B cell (primary cell): ENCODE measurements around the gene OSR1. TPM values are rescaled to one million over a fixed set of nuclear protein-coding genes. Genes with fewer than 3 reads are reported as not detected.

ENCODE experiments used
- ATAC-seq: fragments of 200-7000 bp; cut with Tn5 transposase; one replicate; pipeline ENCODE4 v1.10.0; 2021; ENCODE audit warnings: low read depth, mild to moderate bottlenecking, moderate number of reproducible peaks, moderate library complexity
- CTCF ChIA-PET: fragments of 350-600 bp; sonication (Branson Sonifier 250); formaldehyde crosslinking; loops from one replicate; lab custom pipeline; 2021; ENCODE audit warnings: antibody characterized with exemption, inconsistent platforms; lab: Charles Lee
- POLR2A ChIA-PET: fragments of 350-600 bp; sonication (Branson Sonifier 250); formaldehyde crosslinking; loops from one replicate; lab custom pipeline; 2021; ENCODE audit warnings: antibody characterized with exemption; lab: Charles Lee
- DNase-seq: peaks from one replicate; pipeline ENCODE4 v3.0.0; 2013
- H2AFZ ChIP-seq: 2 replicates; pipeline ENCODE4 v1.6.1; 2012; ENCODE audit warnings: mild to moderate bottlenecking, low read depth, low read length; ENCODE audit not compliant: insufficient read depth, poor library complexity, severe bottlenecking
- H3K27ac ChIP-seq, 2 donors: 1 replicate in 1 of 2; 2 replicates in 1 of 2; pipeline ENCODE4 v1.5.1; 2012 to 2013; ENCODE audit warnings: low read length in 2 of 2, mild to moderate bottlenecking in 2 of 2, moderate library complexity in 1 of 2
- H3K27me3 ChIP-seq, 4 experiments: fragments of 200-600 bp in 1 of 4; sonication (generic) in 1 of 4; replicated peaks in 1 of 4; 1 replicate in 2 of 4; 2 replicates in 2 of 4; pipeline versions ENCODE4 v1.6.1 to v1.7.0; 2013 to 2016; ENCODE audit warnings: low read length in 3 of 4, mild to moderate bottlenecking in 2 of 4, mixed read lengths in 1 of 4, moderate library complexity in 1 of 4; ENCODE audit not compliant: insufficient read depth in 4 of 4, control insufficient read depth in 3 of 4; ENCODE audit errors: control extremely low read depth in 1 of 4
- H3K36me3 ChIP-seq, 2 experiments: replicated peaks in 1 of 2; 1 replicate in 1 of 2; 2 replicates in 1 of 2; pipeline versions ENCODE4 v1.6.1 to v1.7.1; 2013; ENCODE audit warnings: low read length in 1 of 2; ENCODE audit not compliant: insufficient read depth in 2 of 2, control insufficient read depth in 1 of 2; ENCODE audit errors: control extremely low read depth in 1 of 2, extremely low read depth in 1 of 2
- H3K4me1 ChIP-seq, 2 donors: fragments of 200-600 bp in 1 of 2; sonication (generic) in 1 of 2; 1 replicate in 1 of 2; 2 replicates in 1 of 2; pipeline versions ENCODE4 v1.5.1 to v1.6.1; 2013 to 2017; ENCODE audit warnings: low read length in 2 of 2; ENCODE audit not compliant: control insufficient read depth in 2 of 2, insufficient read depth in 2 of 2
- H3K4me2 ChIP-seq: replicated peaks from 2 replicates; pipeline ENCODE3; 2012; ENCODE audit warnings: mild to moderate bottlenecking, low read depth, low read length; ENCODE audit not compliant: poor library complexity, severe bottlenecking
- H3K4me3 ChIP-seq, 5 experiments: fragments of 200-600 bp in 1 of 5; sonication (generic) in 1 of 5; 1 replicate in 3 of 5; 2 replicates in 2 of 5; pipeline versions ENCODE4 v1.5.1 to v1.7.0; 2011 to 2016; ENCODE audit warnings: low read length in 4 of 5, mild to moderate bottlenecking in 4 of 5, low read depth in 2 of 5, control low read depth in 1 of 5, moderate library complexity in 1 of 5; ENCODE audit not compliant: insufficient read depth in 1 of 5; ENCODE audit errors: control extremely low read depth in 1 of 5, extremely low read depth in 1 of 5
- H3K79me2 ChIP-seq: fragments of 200-600 bp; sonication (generic); one replicate; pipeline ENCODE4 v1.6.0; 2016; ENCODE audit warnings: low read length; ENCODE audit not compliant: control insufficient read depth, insufficient read depth
- H3K9ac ChIP-seq: fragments of 200-600 bp; sonication (generic); 2 replicates; pipeline ENCODE4 v1.6.1; 2017; ENCODE audit warnings: mild to moderate bottlenecking, low read length, moderate library complexity
- H3K9me3 ChIP-seq, 3 donors: one replicate each; pipeline versions ENCODE4 v1.6.1 to v1.7.1; 2013; ENCODE audit warnings: low read length in 2 of 3; ENCODE audit not compliant: control insufficient read depth in 2 of 3, insufficient read depth in 1 of 3; ENCODE audit errors: control extremely low read depth in 1 of 3
- H4K20me1 ChIP-seq: 2 replicates; pipeline ENCODE4 v1.6.0; 2012; ENCODE audit warnings: mild to moderate bottlenecking, low read length; ENCODE audit not compliant: insufficient read depth, control insufficient read depth, poor library complexity, severe bottlenecking
- H3K27ac Mint-ChIP-seq: one replicate; pipeline ENCODE4 v1.8.0; 2021; ENCODE audit warnings: mixed read lengths
- H3K27me3 Mint-ChIP-seq: one replicate; pipeline ENCODE4 v1.8.0; 2021; ENCODE audit warnings: mixed read lengths
- H3K4me1 Mint-ChIP-seq: one replicate; pipeline ENCODE4 v1.8.0; 2021; ENCODE audit warnings: mixed read lengths
- H3K4me3 Mint-ChIP-seq: one replicate; pipeline ENCODE4 v1.8.0; 2021; ENCODE audit warnings: mixed read lengths
- H3K9me3 Mint-ChIP-seq: one replicate; pipeline ENCODE4 v1.8.0; 2022; ENCODE audit warnings: mixed read lengths; ENCODE audit not compliant: insufficient read depth
- CTCF ChIP-seq: fragments of 200-600 bp; IDR thresholded peaks from one replicate; pipeline ENCODE4 v1.8.0; 2022; ENCODE audit warnings: antibody characterized with exemption, mild to moderate bottlenecking
- EZH2 ChIP-seq: IDR thresholded peaks from 2 replicates; pipeline ENCODE4 v1.6.1; 2012; ENCODE audit warnings: borderline replicate concordance, low read depth, mild to moderate bottlenecking, moderate library complexity, low read length; ENCODE audit not compliant: insufficient read depth, poor library complexity, severe bottlenecking
- WGBS: methylation state at CpG from one replicate; pipeline ENCODE4 v1.1.5; 2013; ENCODE audit warnings: missing lambda C conversion rate; ENCODE audit not compliant: insufficient coverage; 5-methylcytosine and 5-hydroxymethylcytosine counted together
- intact Hi-C: fragments of 100-400 bp; cut with micrococcal nuclease; formaldehyde crosslinking; loops from one replicate; pipeline ENCODE4 v1.10.0; 2022
- polyA plus RNA-seq: library from polyadenylated mRNA; depleted of rRNA; stranded (reverse); fragments of >200 nt; gene quantifications from 2 replicates; pipeline ENCODE4 v1.2.3, GENCODE V29; 2012
- total RNA-seq, 2 donors: library from RNA; stranded (reverse); fragments of 120-200 nt in 1 of 2; gene quantifications; 1 replicate in 1 of 2; 2 replicates in 1 of 2; pipeline versions ENCODE4 v1.2.3 to v1.2.4, GENCODE V29; 2013 to 2022

Gene OSR1
- total and polyA plus RNA-seq, 2 donors (not counting 1 experiment from before 2014, with no cell fraction given) = not detected

- H3K9me3 ChIP-seq = peaks cover 0 to 3% (median 0%) of the 10 kb centered on the region in 3 donors
- no peak overlapping the region for H2AFZ ChIP-seq
- Mint-ChIP-seq H3K9me3 (no peaks in the 10 kb centered on the region), H3K4me3 (no peak overlapping the region), H3K27ac (no peak overlapping the region), H3K4me1 (no peaks in the 10 kb centered on the region), H3K27me3 (peaks cover 52% of the 10 kb centered on the region)
- no peaks in the 10 kb centered on the region for H3K79me2 ChIP-seq
- CTCF ChIA-PET = no interaction called here
- H3K4me2 ChIP-seq = no peak overlapping the region
- WGBS = 84% methylated on average over 4 of the region's 4 CpGs
- POLR2A ChIA-PET = no interaction called here
- no peak overlapping the region for H3K4me3 ChIP-seq
- H3K27me3 ChIP-seq = peaks cover 0 to 13% (median 10%) of the 10 kb centered on the region in 4 experiments
- TF ChIP-seq EZH2 = no peak
- no peak for TF ChIP-seq CTCF
- ATAC-seq (no peak), DNase-seq (no peak)
- H3K27ac ChIP-seq = no peak overlapping the region
- H3K4me1 ChIP-seq = no peaks in the 10 kb centered on the region
- no peaks in the 10 kb centered on the region for H3K36me3 ChIP-seq
- no peaks in the 10 kb centered on the region for H4K20me1 ChIP-seq
- H3K9ac ChIP-seq = no peak overlapping the region
- intact Hi-C loops = no loop called here
Measured at GRCh38 chr2:19371996-19372582, 13.7 kb upstream of the OSR1 start.

GRCh38 chr2:19369341-19369955 lies 11.0 kb upstream of the OSR1 start:
- H3K4me3 Mint-ChIP-seq = no peak overlapping the region
- H3K4me1 ChIP-seq = no peaks in the 10 kb centered on the region
- H3K27ac Mint-ChIP-seq = no peak overlapping the region
- no peaks in the 10 kb centered on the region for H3K4me1 Mint-ChIP-seq
- no peak overlapping the region for H2AFZ ChIP-seq
- H3K36me3 ChIP-seq = no peaks in the 10 kb centered on the region
- H3K9me3 Mint-ChIP-seq = no peaks in the 10 kb centered on the region
- H4K20me1 ChIP-seq = no peaks in the 10 kb centered on the region
- H3K79me2 ChIP-seq = no peaks in the 10 kb centered on the region
- TF ChIP-seq EZH2 (no peak), CTCF (no peak)
- H3K4me3 ChIP-seq = no peak overlapping the region
- DNase-seq (no peak), ATAC-seq (no peak)
- intact Hi-C loops = no loop called here
- no peak overlapping the region for H3K9ac ChIP-seq
- no peak overlapping the region for H3K27ac ChIP-seq
- H3K27me3 ChIP-seq = peaks cover 0 to 6% (median 5%) of the 10 kb centered on the region in 4 experiments
- H3K27me3 Mint-ChIP-seq = peaks cover 42% of the 10 kb centered on the region
- ChIA-PET POLR2A (no interaction called here), CTCF (interaction anchor here (1.5 kb wide), 1 partner anchor 849 kb away, joined by 4 read pairs; no protein-coding TSS in a partner anchor)
- H3K9me3 ChIP-seq = no peaks in the 10 kb centered on the region
- WGBS = 67% methylated on average over 1 of the region's 2 CpGs
- no peak overlapping the region for H3K4me2 ChIP-seq
